Measurements from ENCODE around the gene LRCOL1.

The LRCOL1 gene

GRCh38 chr12:132585177-132585576 lies 25.2 kb downstream of the LRCOL1 start:
- H3K4me3 ChIP-seq (ENCODE audit: low read depth, low read length): no peak overlapping the region

- H3K4me3 ChIP-seq (ENCODE audit: low read depth, low read length): no peak overlapping the region
Observed at GRCh38 chr12:132584429-132584828, 26.0 kb downstream of the LRCOL1 start.

GRCh38 chr12:132583736-132584135 lies 26.6 kb downstream of the LRCOL1 start:
- H3K4me3 ChIP-seq (ENCODE audit: low read depth, low read length): no peak overlapping the region

GRCh38 chr12:132583411-132583710 lies 27.0 kb downstream of the LRCOL1 start:
- peak overlapping the region; percentile 17 for H3K4me3 ChIP-seq (ENCODE audit: low read depth, low read length)

GRCh38 chr12:132582582-132583410 lies 27.6 kb downstream of the LRCOL1 start:
- H3K4me3 ChIP-seq (ENCODE audit: low read depth, low read length): peak overlapping the region; percentile 29

- peak overlapping the region; percentile 8 for H3K4me3 ChIP-seq (ENCODE audit: low read depth, low read length)
Observed at GRCh38 chr12:132582058-132582420, 28.3 kb downstream of the LRCOL1 start.

GRCh38 chr12:132581348-132582057 lies 28.9 kb downstream of the LRCOL1 start:
- H3K4me3 ChIP-seq (ENCODE audit: low read depth, low read length): no peak overlapping the region

- H3K4me3 ChIP-seq (ENCODE audit: low read depth, low read length): no peak overlapping the region
Observed at GRCh38 chr12:132580701-132581292, 29.6 kb downstream of the LRCOL1 start.

GRCh38 chr12:132579744-132580143 lies 30.6 kb downstream of the LRCOL1 start:
- no peak overlapping the region for H3K4me3 ChIP-seq (ENCODE audit: low read depth, low read length)

GRCh38 chr12:132578826-132579225 lies 31.6 kb downstream of the LRCOL1 start:
- H3K4me3 ChIP-seq (ENCODE audit: low read depth, low read length): no peak overlapping the region

- H3K4me3 ChIP-seq (ENCODE audit: low read depth, low read length): no peak overlapping the region
Observed at GRCh38 chr12:132578118-132578517, 32.3 kb downstream of the LRCOL1 start.

GRCh38 chr12:132577191-132577920 lies 33.0 kb downstream of the LRCOL1 start:
- no peak overlapping the region for H3K4me3 ChIP-seq (ENCODE audit: low read depth, low read length)

GRCh38 chr12:132576701-132577100 lies 33.7 kb downstream of the LRCOL1 start:
- no peak overlapping the region for H3K4me3 ChIP-seq (ENCODE audit: low read depth, low read length)

GRCh38 chr12:132575661-132576060 lies 34.7 kb downstream of the LRCOL1 start:
- H3K4me3 ChIP-seq (ENCODE audit: low read depth, low read length): no peak overlapping the region

GRCh38 chr12:132574271-132574996 lies 35.9 kb downstream of the LRCOL1 start:
- no peak overlapping the region for H3K4me3 ChIP-seq (ENCODE audit: low read depth, low read length)

- no peak overlapping the region for H3K4me3 ChIP-seq (ENCODE audit: low read depth, low read length)
Observed at GRCh38 chr12:132572801-132573760, 37.3 kb downstream of the LRCOL1 start.

GRCh38 chr12:132572106-132572505 lies 38.3 kb downstream of the LRCOL1 start:
- H3K4me3 ChIP-seq (ENCODE audit: low read depth, low read length): no peak overlapping the region

- H3K4me3 ChIP-seq (ENCODE audit: low read depth, low read length): no peak overlapping the region
Observed at GRCh38 chr12:132571598-132571997, 38.8 kb downstream of the LRCOL1 start.

- no peak overlapping the region for H3K4me3 ChIP-seq (ENCODE audit: low read depth, low read length)
Observed at GRCh38 chr12:132571051-132571450, 39.3 kb downstream of the LRCOL1 start.

- H3K4me3 ChIP-seq (ENCODE audit: low read depth, low read length): no peak overlapping the region
Observed at GRCh38 chr12:132570635-132571034, 39.7 kb downstream of the LRCOL1 start.
